NCI-H345 (cell line): ENCODE results near the gene LILRB3.
"Not testable (repeated sequence)": the region's sequence is repeated elsewhere in the genome, so short reads cannot be mapped to it uniquely, and the experiment has no call there.

Source experiments
- DNase-seq: peaks from one replicate; lab custom pipeline; 2025; lab: John Stamatoyannopoulos, UW

The LILRB3 gene

GRCh38 chr19:54189735-54190502 lies 32.9 kb downstream of the LILRB3 start:
- peak; percentile 99 for DNase-seq

- DNase-seq, result no peak
Measured at GRCh38 chr19:54189145-54189734, 33.6 kb downstream of the LILRB3 start, which contains the start of gene MBOAT7. MBOAT7 (minus strand) TSS chr19:54189580; CDS start chr19:54188508, 1,072 bp downstream.

GRCh38 chr19:54188215-54188871 lies 34.5 kb downstream of the LILRB3 start:
- DNase-seq, result no peak

- no peak for DNase-seq
Measured at GRCh38 chr19:54186934-54187381, 35.8 kb downstream of the LILRB3 start.

- no peak for DNase-seq
Measured at GRCh38 chr19:54186351-54186750, 36.5 kb downstream of the LILRB3 start.

GRCh38 chr19:54183431-54183830 lies 39.4 kb downstream of the LILRB3 start:
- no peak for DNase-seq

GRCh38 chr19:54181894-54182293 lies 40.9 kb downstream of the LILRB3 start:
- DNase-seq, result not testable (repeated sequence)

- DNase-seq, result no peak
Measured at GRCh38 chr19:54180691-54181091, 42.1 kb downstream of the LILRB3 start.

GRCh38 chr19:54179921-54180461 lies 42.8 kb downstream of the LILRB3 start:
- DNase-seq, result no peak

GRCh38 chr19:54179262-54179852 lies 43.5 kb downstream of the LILRB3 start:
- no peak for DNase-seq

GRCh38 chr19:54178581-54179261 lies 44.1 kb downstream of the LILRB3 start:
- peak; percentile 23 for DNase-seq

- no peak for DNase-seq
Measured at GRCh38 chr19:54173951-54174834, 48.6 kb downstream of the LILRB3 start.

- DNase-seq, result no peak
Measured at GRCh38 chr19:54173359-54173699, 49.5 kb downstream of the LILRB3 start.

GRCh38 chr19:54172471-54173358 lies 50.1 kb downstream of the LILRB3 start, which contains the start of gene TMC4:
TMC4 (minus strand) TSS chr19:54173160; CDS start chr19:54173117, 43 bp downstream.
- peak; percentile 78 for DNase-seq

- not testable (repeated sequence) for DNase-seq
Measured at GRCh38 chr19:54171736-54172431, 50.9 kb downstream of the LILRB3 start.

- no peak for DNase-seq
Measured at GRCh38 chr19:54169149-54169740, 53.6 kb downstream of the LILRB3 start.

GRCh38 chr19:54168174-54168917 lies 54.5 kb downstream of the LILRB3 start:
- DNase-seq, result peak; percentile 79
